Stimulated activated naive CD8-positive, alpha-beta T cell treated with anti-CD3 and anti-CD28 coated beads, Interleukin-15, Interleukin-2, amounts not matched to agents 100 U/mL and 50 U/mL, for 24 hours (primary cell): ENCODE results near the gene SLC22A7.
"Not testable (repeated sequence)": the region's sequence is repeated elsewhere in the genome, so short reads cannot be mapped to it uniquely, and the experiment has no call there.

Experiments
- ATAC-seq: fragments of 150-1000 bp; cut with Tn5 transposase; one replicate; pipeline ENCODE4 v1.10.0; 2021
- DNase-seq: peaks from one replicate; pipeline ENCODE4 v3.0.0; 2021

Gene SLC22A7

DNA sequence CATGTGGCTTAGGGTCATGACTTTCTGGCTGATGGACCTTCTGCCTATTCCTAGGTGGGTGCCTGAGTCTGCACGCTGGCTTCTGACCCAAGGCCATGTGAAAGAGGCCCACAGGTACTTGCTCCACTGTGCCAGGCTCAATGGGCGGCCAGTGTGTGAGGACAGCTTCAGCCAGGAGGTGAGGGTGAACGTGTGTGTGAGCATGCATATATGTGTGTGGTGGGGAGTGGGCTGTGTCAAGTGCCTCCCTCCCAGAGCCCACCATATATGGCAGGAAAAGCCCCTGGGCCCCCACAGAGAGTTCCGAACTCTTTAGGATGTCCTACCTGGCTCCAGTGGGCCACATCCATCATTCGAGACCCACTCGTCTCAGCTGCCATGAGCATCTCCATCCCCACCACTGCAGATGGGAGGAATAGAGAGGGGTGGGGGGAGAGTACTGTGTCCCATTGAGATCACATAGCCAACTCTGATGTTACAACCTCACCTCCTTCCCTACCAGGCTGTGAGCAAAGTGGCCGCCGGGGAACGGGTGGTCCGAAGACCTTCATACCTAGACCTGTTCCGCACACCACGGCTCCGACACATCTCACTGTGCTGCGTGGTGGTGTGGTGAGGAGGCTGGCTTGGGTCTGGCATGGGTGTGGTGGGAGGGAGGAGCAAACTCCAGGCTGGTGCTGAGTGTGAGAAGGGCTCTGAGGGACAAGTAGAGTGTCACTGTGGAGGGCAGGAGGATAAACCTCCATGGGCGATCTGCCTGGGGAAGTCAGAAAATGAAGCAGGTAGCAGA is 3.2 kb downstream of the SLC22A7 start:
- ATAC-seq = no peak
- no peak for DNase-seq

DNA sequence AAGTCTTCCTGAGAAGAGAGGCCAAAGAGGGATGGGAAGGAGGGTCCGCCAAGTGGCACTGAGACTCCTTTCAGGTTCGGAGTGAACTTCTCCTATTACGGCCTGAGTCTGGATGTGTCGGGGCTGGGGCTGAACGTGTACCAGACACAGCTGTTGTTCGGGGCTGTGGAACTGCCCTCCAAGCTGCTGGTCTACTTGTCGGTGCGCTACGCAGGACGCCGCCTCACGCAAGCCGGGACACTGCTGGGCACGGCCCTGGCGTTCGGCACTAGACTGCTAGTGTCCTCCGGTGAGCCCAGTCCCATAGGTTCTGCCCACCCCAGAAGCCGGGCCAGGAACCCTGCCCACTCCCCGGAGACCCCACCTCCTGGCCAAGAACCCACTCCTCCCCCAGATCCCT is 4.1 kb downstream of the SLC22A7 start:
- DNase-seq (no peak), ATAC-seq (no peak)

DNA sequence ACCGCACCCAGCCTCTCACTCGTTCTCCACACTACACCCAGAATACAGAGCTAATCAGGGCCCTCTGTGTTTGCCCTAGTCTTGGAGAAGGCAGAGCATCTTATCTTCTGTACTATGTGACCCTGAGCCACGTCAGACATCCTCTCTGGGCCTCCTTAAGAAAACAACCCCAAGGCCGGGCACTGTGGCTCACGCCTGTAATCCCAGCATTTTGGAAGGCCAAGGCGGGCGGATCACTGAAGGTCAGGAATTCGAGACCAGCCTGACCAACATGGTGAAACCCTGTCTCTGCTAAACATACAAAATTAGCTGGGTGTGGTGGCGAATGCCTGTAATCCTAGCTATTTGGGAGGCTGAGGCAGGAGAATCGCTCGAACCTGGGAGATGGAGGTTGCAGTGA is 4.9 kb downstream of the SLC22A7 start:
- ATAC-seq = not testable (repeated sequence)

DNA sequence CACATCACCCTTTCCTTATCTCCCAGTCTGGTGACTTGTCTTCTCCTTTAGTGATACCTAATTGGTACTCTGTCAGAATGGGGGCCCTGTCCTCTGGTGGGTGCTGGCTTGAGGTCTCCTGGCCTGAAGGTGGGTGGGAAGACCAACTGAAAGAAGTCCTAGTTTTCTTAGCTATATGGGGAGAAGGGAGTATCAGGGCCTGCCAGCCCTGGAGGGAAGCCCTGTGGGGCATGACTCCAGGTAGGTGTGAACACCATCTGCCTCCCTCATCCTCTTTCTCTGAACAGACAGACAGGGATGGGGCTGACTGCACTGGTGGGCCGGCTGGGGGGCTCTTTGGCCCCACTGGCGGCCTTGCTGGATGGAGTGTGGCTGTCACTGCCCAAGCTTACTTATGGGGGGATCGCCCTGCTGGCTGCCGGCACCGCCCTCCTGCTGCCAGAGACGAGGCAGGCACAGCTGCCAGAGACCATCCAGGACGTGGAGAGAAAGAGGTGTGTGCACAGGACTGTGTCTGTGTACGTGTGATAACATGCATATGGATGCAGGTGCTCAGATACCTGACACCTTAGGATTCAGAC is 5.8 kb downstream of the SLC22A7 start:
- no peak for ATAC-seq

More for the DNA sequence above, 4.9 kb downstream of the SLC22A7 start:
- not testable (repeated sequence) for DNase-seq

DNA sequence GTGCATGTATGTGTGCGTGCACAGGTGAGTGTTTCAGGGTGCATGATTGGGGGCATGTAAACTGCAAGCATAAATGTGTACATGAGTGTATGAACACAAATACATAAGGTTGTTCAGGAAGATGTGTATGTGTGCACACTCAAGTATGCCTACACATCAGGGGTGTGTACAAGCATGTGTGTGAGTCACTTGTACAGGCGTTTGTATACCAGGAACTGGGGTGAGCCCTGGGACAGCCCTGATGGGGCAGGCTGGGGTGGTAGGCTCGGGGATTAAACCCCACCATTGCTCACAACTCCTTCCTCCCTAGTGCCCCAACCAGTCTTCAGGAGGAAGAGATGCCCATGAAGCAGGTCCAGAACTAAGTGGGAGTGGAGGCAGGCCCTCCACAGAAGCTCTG is 6.3 kb downstream of the SLC22A7 start:
- ATAC-seq (no peak), DNase-seq (no peak)

More for the DNA sequence above, 5.8 kb downstream of the SLC22A7 start:
- DNase-seq = no peak

DNA sequence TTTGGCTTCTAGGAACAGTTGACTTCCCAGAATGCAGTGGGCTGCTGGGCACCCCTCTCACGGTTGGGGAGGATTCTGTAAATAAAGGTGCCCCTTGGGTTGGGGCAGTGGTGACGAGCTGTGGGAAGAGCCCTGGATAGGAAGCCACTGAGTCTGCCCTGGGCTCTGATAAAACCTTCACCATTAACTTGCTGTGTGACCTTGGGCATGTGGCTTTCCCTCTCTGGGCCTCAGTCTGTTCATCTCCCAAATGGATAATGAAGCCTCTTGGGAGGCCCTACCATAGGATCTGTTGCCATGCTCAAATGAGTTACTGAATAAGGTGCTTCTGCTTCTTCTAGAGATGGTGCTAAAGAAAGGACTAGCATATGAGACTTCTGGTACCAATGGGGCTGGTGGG is 6.8 kb downstream of the SLC22A7 start:
- DNase-seq (no peak), ATAC-seq (no peak)

DNA sequence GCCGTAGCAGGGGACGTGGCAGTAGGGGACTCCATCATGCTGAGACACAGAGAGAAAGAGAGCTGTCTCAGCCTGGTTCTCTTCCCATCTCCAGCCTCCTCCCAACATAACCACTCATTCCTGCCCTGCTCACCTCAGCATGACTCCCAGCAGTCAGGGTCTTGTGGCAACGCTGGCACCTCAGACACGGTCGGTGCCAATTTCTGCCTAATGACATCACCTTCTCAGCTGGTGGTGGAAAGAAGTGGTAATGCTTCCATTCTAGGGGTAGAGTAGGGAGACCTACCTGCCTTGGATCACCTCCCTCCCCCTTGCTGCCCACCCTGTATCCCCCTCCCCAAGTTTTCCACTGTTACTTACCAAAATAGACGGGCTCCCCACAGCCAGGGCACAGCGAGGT is 8.0 kb downstream of the SLC22A7 start:
- no peak for ATAC-seq
- no peak for DNase-seq

DNA sequence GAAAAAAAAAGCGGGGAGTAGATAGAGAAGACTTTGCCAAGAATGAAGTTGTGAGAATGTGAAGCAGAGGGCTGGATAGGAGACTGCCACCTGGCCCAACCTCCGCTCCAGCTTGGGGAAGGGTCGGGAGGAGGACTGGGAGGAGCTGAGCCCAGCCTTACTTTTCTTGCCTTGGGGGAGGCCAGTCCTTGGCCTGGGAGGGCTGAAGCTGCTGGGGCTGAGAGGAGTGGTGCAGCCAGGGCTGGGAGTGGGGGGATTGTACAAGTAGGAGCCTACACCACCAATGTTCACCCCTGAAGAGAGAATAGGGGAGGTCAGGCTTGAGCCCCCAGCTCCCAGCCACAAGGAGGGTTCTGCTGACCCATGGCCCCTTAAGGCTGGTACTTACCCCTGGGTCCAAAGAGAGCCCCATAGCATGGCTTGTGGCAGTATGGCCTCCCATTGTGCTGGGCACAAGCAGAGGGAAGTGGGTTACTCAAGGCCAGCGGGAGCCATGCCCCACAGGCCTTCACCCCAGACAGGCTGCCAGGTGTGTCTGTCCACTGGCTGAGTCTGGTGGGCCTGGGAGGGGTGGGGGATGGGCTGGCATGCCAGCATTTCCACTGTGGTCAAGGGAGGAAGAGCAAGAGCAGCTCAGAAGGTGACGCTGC is 9.5 kb downstream of the SLC22A7 start:
- DNase-seq = no peak
- ATAC-seq = no peak

DNA sequence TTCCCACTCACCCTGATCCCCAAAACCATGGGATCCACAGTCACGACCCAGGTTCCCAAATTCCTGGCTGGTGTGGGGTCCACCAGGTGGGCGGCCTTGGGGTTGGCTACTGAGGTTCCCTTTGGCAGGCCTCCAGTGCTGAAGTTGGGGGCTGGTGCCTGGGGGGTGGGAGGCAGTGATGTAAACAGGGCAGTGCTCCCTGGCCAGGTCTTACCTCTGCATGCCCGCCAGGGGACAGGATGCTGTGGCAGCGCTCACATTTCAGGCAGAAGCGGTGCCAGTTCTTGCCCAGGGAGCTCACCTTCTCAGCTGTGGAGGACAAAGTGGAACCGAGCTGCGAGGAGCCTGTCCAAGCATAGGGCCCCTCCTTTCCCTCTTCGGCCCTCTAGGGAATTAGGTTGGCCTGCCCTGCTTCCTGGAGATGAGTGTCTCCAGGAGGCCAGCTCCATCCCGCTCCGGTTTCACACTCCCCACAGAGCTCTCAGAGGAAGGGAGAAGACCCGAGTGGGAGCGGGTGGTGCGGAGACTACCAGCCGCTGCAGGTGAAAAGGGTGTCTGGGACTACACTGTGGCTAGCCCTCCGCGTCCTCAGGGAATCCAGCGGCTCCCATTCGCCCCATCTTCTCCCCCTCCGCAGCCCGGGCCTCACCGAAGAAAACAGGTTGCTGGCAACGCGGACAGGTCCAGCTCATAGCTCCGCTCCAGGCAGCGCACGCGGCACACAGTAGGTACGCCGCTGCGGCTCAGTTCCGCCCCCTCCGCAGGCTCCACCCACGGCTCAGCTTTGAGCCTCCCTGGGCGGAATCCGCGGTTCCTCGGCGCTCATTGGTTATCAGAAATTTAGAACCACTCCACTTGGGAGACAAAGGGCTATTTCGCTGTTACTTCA is 10.3 kb downstream of the SLC22A7 start, which contains the start of gene CRIP3:
Gene CRIP3, minus strand, starts transcription at position 726 of the 889 bp plus-strand sequence. Its CDS starts 34 bp downstream, at position 692.
- ATAC-seq (peak; percentile 72), DNase-seq (peak; percentile 63)

DNA sequence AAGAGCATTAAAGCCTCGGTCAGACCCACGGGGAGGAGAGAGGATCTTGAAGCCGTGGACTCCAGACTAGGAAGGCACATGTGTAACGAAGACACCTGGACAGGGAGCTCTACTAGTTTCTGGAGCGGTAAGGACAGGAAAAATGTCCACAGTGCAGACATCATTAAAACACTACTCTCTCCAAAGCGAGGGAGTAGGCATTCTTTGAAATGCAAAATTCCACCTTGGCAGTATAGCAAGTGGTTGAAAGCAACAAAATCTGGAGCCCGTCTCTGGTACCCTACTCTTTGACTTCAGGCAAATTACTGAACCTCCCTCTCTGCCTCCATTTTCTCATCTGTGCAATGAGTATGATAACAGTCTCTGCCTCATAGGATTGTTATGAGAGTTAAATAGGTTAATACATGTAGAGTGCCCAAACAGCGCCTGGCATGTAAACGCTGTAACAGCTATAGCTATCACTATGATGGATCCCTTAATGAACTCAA is 11.0 kb downstream of the SLC22A7 start:
- ATAC-seq (no peak), DNase-seq (no peak)

DNA sequence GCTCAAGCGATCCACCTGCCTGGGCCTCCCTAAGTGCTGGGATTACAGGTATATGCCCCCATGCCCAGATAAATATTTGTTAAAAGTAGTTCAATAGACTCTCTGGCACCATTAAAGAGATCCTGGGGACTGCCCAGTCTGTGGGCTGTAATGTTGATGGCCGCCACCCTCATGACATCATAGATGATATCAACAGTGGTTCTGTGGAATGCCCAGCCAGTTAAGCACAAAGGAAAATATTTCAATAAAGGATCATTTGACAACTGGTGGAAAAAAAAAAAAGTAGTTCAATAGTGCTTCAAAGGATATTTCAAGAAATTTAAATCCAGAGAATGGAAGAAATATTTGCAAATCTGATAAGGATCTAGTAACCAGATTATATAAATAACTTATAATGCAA is 12.1 kb downstream of the SLC22A7 start:
- ATAC-seq = no peak
- no peak for DNase-seq

DNA sequence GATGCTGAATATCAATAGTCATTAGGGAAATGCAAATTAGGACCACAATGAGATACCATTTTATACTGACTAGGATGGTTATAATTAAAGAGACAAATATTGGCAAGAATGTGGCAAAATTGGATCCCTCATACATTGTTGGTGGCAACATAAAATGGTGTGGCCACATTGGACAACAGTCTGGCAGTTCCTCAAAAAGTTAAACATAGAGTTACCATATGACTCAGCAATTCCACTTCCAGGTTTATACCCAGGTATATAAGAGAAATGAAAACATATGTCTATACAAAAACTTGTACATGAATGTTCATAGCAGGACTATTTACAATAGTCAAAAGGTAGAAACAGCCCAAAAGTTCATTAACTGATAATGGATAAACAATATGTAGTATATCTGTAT is 12.6 kb downstream of the SLC22A7 start:
- no peak for ATAC-seq
- DNase-seq = no peak

DNA sequence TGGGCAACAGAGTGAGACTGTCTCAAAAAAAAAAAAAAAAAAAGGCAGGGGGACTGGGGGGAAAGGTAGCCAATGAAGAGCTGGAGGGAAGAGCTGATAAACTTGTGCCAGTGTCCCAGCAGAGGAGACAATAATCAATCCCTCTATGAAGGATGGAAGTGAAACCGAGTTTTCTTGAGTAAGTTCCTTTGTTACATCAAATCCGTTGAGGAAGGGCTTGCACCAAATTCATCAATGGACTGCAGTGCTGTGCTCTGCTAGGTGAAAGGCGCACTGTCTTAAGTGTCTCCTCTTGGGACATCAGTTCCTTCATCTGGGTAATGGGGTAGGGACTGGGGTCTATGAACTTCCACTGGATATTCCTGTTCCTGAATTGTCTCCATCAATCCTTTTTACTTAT is 13.6 kb downstream of the SLC22A7 start:
- ATAC-seq (no peak), DNase-seq (no peak)

DNA sequence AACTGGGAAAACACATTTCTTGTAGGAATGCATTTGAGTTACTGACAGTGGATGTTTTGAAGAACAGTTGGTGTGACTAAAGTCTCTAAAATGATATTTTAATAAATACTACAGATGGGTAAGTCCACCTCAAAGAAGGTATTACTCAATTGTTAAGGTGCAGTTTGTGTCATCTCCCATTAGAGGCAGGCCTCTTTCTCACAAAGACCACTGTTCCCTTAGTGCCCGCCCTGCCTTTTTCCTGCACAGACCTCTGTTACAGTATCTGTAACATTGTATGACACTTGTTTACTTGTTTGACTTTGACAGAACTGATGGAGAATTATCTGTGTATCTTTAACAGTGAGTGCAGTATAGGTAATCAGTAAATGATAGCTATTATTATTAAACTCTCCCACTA is 15.8 kb downstream of the SLC22A7 start:
- ATAC-seq = no peak
- DNase-seq = no peak

DNA sequence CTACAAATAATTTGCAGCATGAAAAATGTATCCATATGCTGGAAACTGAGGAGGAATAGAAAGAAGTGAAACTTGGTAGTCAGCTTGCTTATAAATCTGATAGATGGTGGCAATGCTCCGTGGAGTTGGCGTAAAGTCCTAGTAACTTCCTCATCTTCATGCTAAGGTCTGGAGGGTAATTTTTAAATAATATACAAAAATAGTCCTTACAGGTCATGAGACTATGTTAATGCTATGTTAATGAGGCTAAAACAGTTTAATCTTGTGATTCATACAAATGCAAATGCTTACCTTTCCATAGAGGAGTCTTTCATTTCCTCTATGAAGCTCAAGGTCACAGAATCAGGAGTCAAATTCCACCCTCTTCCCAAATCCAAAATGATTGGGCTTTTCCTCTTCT is 20.0 kb downstream of the SLC22A7 start:
- no peak for ATAC-seq
- no peak for DNase-seq

DNA sequence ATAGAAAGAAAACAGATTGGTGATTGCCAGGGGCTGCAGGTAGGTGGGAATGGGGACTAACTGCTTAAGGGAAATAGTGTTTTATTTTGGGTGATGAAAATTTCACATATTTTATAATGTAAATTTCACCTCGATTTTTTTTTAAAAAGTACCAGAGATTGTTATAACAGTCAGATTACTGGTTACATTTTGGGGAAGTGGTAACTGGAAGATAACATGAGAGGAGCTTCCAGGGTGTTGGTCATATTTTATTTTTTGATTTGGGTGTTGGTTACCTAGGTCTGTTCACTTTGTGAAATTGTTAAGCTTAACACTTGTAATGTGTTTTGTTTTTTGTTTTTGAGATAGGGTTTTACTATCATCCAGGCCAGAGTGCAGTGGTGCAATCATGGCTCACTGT is 27.8 kb downstream of the SLC22A7 start:
- DNase-seq (no peak), ATAC-seq (no peak)

DNA sequence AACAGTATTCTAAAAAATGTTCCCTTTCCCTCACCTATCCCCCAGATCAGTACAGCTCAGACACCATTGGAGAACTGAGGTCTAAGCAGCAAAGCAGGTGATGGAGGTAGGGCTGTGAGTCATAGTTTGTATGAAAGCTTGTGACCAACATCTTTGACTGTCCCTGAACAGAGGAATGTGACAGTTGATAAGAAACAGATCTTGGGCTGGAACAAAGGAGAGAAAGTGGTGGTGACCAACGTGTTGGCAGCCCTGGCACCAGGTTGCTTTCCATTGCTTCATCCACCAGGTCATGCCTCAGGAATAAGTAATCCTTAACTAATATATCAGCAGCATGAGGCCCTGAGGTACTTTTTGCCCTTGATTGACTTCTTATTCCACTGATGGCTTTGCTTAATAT is 30.5 kb downstream of the SLC22A7 start:
- ATAC-seq (no peak), DNase-seq (no peak)

DNA sequence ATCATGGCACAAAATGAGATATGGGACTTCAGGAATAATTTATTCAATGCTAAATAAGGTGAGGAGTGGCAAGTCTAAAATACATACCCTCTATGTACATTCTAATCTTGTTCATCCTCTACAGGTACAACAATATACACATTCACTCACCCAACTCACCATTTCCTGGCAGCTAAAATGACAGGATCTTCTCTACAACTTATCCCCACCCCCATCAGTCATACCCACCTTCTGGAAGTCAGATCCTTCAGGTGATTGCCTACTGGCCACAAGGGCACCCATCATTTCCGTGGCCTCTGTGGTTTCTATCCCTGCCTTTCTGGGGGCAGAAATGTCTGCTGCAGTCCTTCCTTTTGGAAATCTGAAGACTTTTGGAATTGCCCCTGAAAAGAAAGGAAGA is 33.4 kb downstream of the SLC22A7 start:
- DNase-seq (no peak), ATAC-seq (no peak)

DNA sequence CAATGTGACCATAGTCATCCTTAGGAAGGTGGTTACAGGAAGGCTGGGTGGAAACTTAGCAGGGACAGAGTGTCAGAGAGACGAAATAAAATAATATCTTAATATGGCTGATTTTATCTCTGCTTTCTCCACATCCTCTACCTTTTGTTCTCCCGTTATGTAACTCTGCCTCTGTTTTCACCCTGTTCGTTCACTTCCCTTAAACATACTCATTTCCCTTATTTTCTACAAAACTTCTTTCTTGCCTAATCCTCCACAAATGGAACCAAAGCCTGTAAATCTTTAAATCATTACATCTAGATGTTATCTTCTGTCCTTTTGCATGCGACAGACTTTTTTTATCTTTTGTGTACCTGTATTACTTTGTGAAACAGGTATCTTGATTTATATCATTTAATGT is 33.8 kb downstream of the SLC22A7 start:
- no peak for DNase-seq

DNA sequence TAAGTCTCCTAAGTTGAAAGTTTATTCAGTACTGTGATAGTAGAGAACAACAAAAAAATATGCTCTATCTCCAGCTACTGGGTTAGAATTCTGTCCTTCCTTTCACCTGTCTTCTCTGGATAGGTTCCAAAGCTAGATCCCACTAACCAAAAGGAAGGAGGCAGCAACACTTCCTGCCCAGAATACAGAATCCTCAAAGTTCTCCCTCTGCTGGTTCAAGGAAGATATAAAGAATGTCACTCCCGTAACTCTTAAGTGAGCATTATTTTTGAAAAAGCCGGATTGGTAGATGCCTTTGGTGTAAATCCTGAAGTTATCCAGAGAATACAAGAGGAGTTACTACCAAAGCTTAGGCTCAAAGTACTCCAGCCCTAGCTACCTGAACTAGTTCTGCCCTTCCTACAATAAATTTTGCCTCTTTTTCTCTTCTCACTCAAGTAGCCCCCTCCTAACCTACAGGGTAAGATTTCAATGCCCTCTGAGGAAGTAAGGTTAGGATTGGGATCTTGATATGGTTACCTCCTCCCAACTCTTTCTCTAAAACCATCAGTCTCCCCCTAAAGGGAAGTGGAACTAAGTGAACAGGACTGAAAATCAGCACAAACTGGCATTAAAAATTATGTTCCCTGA is 36.5 kb downstream of the SLC22A7 start:
- ATAC-seq = no peak
- DNase-seq = no peak

More for the DNA sequence above, 33.8 kb downstream of the SLC22A7 start:
- no peak for ATAC-seq

DNA sequence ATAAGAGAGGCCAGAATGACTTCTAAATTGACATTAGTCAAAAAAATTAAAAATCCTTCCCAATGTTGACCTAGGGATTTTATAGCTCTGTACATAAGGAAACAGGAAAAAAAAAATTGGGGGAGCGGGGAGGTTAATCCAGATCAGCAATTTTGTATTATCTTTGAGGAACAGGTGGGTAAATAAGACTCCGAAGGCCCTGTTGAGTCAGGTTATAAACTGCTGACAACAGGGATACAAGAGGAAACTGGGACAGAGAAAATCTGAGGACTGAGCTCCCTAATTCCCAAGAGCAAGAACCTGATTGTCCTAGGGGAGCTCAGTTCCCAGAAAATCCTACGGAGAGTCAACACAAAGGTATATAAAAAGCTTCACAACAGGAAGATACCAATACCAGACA is 37.4 kb downstream of the SLC22A7 start:
- ATAC-seq = no peak
- no peak for DNase-seq

DNA sequence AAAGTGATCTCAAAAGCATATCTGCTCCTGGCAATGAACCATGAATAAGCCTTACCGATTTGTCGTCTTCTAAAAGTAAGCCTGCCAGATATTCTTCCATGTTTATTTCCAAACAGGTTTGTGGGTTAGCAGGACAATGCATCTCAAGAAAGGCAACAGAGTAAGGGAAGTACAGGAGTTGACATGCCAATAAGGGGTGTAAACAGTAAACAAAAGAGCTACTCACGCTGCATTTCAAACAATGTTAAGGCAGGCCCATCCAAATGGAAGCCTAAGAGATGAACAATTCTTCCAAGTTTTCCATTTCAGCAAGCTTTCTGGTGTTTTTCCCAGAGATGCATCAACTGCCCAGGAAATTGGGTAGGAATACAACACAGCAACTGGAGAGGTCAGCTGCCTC is 38.3 kb downstream of the SLC22A7 start:
- ATAC-seq = no peak
- DNase-seq = no peak
